ENCODE data around the gene LYRM1. TPM values are rescaled to one million over a fixed set of nuclear protein-coding genes. Genes with fewer than 3 reads are reported as not detected.

LYRM1 gene
- total and polyA plus RNA-seq, 2 of the 4 experiments (the other 2 are of a cell fraction): 19.0 to 35.0 TPM

DNA sequence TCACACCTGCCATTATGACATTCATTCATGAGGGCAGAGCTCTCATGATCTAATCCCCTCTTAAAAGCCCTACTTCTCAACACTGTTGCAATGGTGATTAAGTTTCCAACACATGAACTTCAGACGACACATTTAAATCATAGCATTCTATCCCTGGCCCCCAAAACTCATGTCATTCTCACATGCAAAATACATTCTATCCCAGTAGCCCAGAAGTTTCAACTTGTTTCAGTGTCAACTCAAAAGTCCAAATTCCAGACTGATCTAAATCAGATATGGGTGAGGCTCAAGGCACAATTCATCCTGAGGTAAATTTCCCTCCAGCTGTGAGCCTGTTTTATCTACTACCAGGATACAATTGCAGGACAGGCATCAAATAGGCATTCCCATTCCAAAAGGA, 25.2 kb downstream of the LYRM1 start:
- no peaks in the 10 kb centered on the region for H3K27me3 ChIP-seq (ENCODE audit: control insufficient read depth, insufficient read depth, low read length)
- no peak overlapping the region for H2BK20ac ChIP-seq (ENCODE audit: low read depth, low read length)
- H3K4ac ChIP-seq (ENCODE audit: low read depth, low read length): no peak overlapping the region
- intact Hi-C loops (cut with micrococcal nuclease) (no loop called here), dilution Hi-C loops (cut with HindIII; ENCODE audit: low sequenced_read_pairs, unreplicated experiment) (no loop called here), in situ Hi-C loops (cut with MboI; ENCODE audit: low sequenced_read_pairs) (no loop called here)
- WGBS, 2 experiments (ENCODE audit: extremely low coverage in 2 of 2, insufficient read length in 1 of 2): 63% methylated on average over 1 of the region's 1 CpG; no CpG with 5 or more reads in 1 of the 2 experiments
- H3K23ac ChIP-seq (ENCODE audit: low read depth, low read length): no peak overlapping the region
- H3K9me3 ChIP-seq (ENCODE audit: control insufficient read depth, insufficient read depth, low read length): no peaks in the 10 kb centered on the region
- no peak overlapping the region for H2AFZ ChIP-seq (replicated peaks; ENCODE audit: low read length, poor library complexity)
- BruUV-seq (replicated peaks): no TSS peak
- no peak overlapping the region for H3K4me2 ChIP-seq (ENCODE audit: low read depth, low read length)
- H3K14ac ChIP-seq (replicated peaks; ENCODE audit: low read depth, low read length): no peak overlapping the region
- no peaks in the 10 kb centered on the region for H4K20me1 ChIP-seq (ENCODE audit: insufficient read depth, low read length)
- no peak overlapping the region for H2AK9ac ChIP-seq (replicated peaks; ENCODE audit: low read depth, low read length, poor library complexity)
- H4K91ac ChIP-seq (ENCODE audit: insufficient read depth, low read depth, low read length): no peak overlapping the region
- H3K9ac ChIP-seq (ENCODE audit: low read depth, low read length): no peak overlapping the region
- H4K5ac ChIP-seq (ENCODE audit: low read depth, low read length): no peak overlapping the region
- H2BK5ac ChIP-seq (ENCODE audit: low read depth, low read length, poor library complexity, severe bottlenecking): no peak overlapping the region
- no peak overlapping the region for H2BK15ac ChIP-seq (ENCODE audit: low read depth, low read length)
- ChIA-PET CTCF (no interaction called here), POLR2A (ENCODE audit: unreplicated experiment) (no interaction called here)
- H4K8ac ChIP-seq (ENCODE audit: low read depth in 2 of 2, low read length in 2 of 2): no peak overlapping the region
- no peak for DNase-seq
- peaks cover 7% of the 10 kb centered on the region for H3K36me3 ChIP-seq (ENCODE audit: control insufficient read depth, insufficient read depth, low read length)
- no peak overlapping the region for H3K18ac ChIP-seq (ENCODE audit: low read depth, low read length)
- H3K27ac ChIP-seq (ENCODE audit: insufficient read depth, low read length): no peak overlapping the region
- no peaks in the 10 kb centered on the region for H3K79me1 ChIP-seq (ENCODE audit: low read depth in 1 of 2, low read length in 2 of 2)
- H2BK120ac ChIP-seq (ENCODE audit: low read depth, low read length): no peak overlapping the region
- no peak overlapping the region for H2AK5ac ChIP-seq (ENCODE audit: low read depth, low read length)
- no peaks in the 10 kb centered on the region for H3K4me1 ChIP-seq (ENCODE audit: control insufficient read depth, insufficient read depth, low read length)
- TF ChIP-seq NFE2L2 (IDR thresholded peaks at IDR 0.05; ENCODE audit: low read depth, low read length) (no peak), MAFK (IDR thresholded peaks at IDR 0.05; ENCODE audit: low read depth, low read length) (no peak), CEBPB (IDR thresholded peaks at IDR 0.05; ENCODE audit: low read depth, low read length) (no peak), MXI1 (IDR thresholded peaks at IDR 0.05; ENCODE audit: borderline replicate concordance, low read depth, low read length) (no peak), RAD21 (IDR thresholded peaks at IDR 0.05; ENCODE audit: low read length) (no peak), MAZ (IDR thresholded peaks at IDR 0.05; ENCODE audit: borderline replicate concordance, low read depth, low read length) (no peak), FOS (IDR thresholded peaks at IDR 0.05; ENCODE audit: low read depth, low read length) (no peak), CHD1 (IDR thresholded peaks at IDR 0.05; ENCODE audit: low read depth, low read length) (no peak), RCOR1 (IDR thresholded peaks at IDR 0.05; ENCODE audit: insufficient replicate concordance, low read length) (no peak)
- TF ChIP-seq, protein P1, sequence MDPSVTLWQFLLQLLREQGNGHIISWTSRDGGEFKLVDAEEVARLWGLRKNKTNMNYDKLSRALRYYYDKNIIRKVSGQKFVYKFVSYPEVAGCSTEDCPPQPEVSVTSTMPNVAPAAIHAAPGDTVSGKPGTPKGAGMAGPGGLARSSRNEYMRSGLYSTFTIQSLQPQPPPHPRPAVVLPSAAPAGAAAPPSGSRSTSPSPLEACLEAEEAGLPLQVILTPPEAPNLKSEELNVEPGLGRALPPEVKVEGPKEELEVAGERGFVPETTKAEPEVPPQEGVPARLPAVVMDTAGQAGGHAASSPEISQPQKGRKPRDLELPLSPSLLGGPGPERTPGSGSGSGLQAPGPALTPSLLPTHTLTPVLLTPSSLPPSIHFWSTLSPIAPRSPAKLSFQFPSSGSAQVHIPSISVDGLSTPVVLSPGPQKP (IDR thresholded peaks at IDR 0.05; ENCODE audit: borderline replicate concordance, low read depth, low read length): no peak
- TF ChIP-seq, protein P2, sequence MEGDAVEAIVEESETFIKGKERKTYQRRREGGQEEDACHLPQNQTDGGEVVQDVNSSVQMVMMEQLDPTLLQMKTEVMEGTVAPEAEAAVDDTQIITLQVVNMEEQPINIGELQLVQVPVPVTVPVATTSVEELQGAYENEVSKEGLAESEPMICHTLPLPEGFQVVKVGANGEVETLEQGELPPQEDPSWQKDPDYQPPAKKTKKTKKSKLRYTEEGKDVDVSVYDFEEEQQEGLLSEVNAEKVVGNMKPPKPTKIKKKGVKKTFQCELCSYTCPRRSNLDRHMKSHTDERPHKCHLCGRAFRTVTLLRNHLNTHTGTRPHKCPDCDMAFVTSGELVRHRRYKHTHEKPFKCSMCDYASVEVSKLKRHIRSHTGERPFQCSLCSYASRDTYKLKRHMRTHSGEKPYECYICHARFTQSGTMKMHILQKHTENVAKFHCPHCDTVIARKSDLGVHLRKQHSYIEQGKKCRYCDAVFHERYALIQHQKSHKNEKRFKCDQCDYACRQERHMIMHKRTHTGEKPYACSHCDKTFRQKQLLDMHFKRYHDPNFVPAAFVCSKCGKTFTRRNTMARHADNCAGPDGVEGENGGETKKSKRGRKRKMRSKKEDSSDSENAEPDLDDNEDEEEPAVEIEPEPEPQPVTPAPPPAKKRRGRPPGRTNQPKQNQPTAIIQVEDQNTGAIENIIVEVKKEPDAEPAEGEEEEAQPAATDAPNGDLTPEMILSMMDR (conservative IDR thresholded peaks at IDR 0.05; ENCODE audit: low read depth, low read length): no peak
- TF ChIP-seq, protein P3, sequence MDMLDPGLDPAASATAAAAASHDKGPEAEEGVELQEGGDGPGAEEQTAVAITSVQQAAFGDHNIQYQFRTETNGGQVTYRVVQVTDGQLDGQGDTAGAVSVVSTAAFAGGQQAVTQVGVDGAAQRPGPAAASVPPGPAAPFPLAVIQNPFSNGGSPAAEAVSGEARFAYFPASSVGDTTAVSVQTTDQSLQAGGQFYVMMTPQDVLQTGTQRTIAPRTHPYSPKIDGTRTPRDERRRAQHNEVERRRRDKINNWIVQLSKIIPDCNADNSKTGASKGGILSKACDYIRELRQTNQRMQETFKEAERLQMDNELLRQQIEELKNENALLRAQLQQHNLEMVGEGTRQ (IDR thresholded peaks at IDR 0.05; ENCODE audit: low read depth, low read length): no peak
- H3K9me1 ChIP-seq (ENCODE audit: insufficient read depth, low read length): no peaks in the 10 kb centered on the region
- ATAC-seq (ENCODE audit: low read depth): no peak
- H3K56ac ChIP-seq (ENCODE audit: extremely low read depth, insufficient read depth, low read length): no peak overlapping the region
- H3K4me3 ChIP-seq (ENCODE audit: insufficient read depth, low read depth, low read length): no peak overlapping the region

Data from IMR-90 (cell line).